ENCODE results near the gene TRPC4.

Gene TRPC4

DNA sequence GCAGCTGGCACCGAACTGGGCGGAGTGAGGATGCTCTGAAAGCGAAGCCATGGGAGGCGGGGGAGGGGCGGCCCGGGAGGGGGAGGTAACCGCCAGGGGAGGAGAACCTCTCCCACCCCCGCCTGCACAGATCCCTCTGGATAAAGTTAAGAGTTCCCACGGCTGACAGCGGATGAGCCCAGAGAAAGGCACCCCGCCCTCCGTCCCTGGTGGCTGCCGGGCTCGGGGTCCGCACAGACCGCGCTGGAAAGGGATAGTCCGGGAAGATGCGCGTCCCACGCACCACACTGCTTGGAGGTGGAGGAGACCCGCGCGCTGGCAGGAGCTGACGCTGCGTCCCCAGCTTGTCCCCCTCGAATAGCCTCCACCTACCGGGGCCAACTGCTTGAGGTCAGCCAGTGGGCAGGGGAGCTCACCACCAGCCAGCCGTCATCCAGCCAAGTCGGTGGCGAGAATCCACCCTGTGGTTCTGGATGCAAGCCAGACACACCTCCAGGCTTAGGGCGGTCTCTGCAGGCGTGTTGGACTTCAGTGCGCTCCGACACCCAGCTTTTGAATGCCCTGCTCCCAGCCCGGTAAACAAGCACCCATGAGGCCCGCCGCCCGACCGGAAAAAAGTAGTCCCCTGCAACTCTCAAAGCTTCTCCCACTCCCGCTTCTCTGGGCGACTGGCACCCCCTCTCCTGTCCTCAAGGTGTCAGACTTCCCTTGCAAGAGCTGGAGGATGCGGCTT lies at the start of gene TRPC4:
TRPC4 (minus strand) TSS at position 17 of the 733 bp plus-strand sequence. CDS start 86,439 bp downstream, outside the sequence.
- DNase-seq, result peak; percentile 60

DNA sequence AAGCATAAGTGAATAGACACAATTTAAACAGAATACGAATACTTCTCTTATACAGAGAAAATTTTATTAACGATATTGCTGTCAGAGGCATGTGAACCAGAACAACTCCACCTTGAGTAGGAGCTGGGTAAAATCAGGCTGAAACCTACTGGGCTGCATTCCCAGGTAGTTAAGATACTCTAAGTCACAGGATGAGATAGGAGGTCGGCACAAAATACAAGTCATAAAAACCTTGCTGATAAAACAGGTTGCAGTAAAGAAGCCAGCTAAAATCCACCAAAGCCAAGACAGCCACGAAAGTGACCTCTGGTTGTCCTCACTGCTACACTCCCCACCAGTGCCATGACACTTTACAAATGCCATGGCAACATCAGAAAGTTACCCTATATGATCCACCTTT lies 49.2 kb upstream of the TRPC4 start:
- no peak for DNase-seq

DNA sequence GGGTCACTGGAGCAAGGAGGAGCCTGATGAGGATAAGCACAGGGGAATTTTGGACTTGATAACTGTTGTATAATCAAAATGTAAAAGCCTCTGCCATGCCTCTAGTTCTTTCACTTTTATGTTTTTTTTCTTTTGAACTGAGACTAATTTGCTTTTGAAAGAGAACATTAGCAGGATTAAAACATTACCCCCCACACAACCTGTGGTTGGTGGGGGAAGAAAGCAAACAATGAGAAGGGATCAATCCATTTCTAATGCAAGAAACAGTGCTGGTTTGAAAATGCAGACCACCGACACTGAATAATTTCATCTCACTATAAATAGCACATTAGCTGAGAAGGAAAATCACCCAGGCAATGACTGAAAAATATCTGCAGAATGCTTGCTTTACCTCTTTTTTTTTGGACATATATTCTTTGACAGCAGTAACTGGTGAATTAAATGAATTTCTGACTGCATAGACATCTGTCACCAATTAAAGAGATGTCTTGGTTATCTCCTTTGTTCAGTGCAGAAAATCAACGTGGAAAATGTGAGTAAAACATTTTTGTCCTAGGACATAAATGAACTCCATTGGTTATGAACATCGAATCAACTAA lies 48.6 kb upstream of the TRPC4 start:
- no peak for DNase-seq

DNA sequence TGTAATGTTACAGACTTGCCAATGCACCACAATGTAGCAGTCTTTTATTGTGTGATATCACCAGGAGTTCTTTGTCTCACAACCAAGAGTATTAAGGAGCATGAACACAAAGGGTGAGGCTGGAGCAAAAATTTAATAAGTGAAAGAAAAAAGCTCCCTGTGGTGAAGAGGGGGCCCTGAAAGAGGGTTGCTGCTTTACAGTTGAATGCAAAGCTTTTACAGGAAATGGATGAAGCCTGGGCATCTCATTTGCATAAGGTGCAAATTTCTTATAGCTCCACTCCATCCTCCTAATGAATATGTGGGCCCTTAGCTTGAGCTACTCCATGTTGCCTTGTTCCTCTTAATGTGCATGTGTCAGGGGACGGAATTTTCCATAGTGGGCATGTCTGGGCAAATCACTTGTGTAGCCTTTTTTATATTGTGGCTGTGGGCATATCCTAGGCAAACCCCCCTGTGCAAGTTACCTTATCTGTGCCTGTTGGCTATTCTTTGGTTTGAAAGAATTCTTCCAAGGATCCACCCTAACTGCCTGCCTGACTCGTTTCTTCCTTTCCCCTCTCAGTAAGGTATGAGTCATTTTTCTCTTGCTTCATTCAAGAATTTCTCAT lies 45.3 kb upstream of the TRPC4 start:
- DNase-seq, result no peak

DNA sequence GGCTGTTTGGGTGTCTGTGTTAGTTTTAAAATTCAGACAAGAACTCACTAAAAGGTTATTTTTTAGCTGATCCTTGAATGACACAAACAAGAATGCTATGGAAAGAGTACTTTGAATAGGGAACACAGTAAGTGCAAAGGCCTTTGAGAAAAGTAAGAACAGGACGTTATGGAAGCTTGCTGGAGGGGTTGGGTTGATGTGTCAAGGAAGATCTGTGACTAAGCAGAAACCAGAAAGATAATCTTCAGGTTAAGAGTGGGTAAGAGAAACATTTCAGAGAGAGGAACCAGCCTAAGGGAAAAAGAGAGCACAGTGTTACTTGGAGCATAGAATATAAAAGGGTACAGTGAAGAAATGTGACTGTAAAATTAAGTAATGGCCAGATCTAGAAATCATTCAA lies 41.2 kb upstream of the TRPC4 start:
- DNase-seq, result no peak

DNA sequence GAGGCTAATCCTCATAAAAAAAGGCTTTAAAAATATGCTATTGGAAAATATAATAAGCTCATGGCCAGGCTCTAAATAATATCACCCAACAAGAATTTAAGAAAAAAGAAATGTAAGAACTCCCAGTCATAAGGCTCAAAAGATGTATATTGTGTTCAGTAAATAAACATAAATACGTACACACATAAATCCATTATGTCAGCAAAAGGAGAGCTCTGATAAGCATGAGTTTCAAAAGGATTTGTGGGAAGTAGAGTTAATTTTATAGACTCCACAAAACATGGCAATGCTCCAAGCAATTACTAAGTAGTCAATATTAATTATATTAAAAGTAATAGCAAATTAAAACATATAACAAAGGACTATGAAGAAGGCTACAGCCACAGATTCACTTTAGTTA lies 37.3 kb upstream of the TRPC4 start:
- no peak for DNase-seq

DNA sequence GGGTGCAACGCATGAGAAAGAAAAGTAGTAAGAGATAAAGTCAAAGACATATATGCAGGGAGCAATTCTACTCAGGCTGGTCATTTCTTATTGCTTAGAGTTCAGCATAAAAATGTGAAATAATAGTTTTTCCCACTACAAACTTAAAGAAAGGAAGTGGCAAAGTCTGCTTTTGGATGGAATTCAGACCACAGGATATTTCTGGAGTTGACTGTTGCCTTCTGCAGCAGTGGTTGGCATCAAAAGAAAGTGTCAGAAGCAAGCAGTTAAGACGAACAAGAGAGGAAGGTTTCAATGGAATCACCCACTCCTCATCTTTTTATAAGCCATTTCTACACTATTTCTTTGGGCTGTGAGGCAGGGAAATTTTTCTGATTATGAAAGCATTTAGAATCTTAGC lies 36.2 kb upstream of the TRPC4 start:
- DNase-seq, result no peak

DNA sequence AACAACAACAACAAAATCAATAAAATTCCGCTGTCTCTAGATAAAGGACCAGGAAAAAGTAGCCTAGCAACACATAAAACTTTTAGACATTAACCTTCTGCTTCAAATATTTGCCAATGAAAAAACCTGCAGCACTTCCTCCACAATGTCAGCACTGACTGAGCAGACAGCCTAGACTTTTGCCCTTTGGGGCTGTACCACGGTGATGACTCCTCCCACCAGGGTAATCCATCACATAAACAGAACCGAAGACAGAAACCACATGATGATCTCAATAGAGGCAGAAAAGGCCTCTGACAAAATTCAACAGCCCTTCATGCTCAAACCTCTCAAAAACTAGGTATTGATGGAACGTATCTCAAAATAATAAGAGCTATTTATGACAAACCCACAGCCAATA lies 30.2 kb upstream of the TRPC4 start:
- DNase-seq, result no peak

DNA sequence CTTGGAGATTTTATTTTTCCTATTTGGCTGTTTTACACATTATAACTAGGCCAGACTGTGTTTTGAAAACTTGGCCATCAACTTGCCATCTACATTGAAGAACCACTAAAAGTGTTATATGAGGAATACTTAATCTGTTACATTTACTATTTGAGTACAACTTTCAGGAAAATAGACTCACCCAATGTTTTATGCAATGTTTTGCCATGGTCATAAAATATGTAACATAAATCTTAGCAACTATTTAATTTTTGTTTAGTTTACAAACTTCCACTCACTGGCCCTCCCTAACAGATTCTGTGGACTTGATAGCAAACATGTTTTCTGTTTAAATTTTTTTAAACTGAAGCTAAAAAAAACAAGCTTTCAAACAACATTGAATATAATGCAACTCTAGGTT lies 23.7 kb upstream of the TRPC4 start:
- DNase-seq, result no peak

DNA sequence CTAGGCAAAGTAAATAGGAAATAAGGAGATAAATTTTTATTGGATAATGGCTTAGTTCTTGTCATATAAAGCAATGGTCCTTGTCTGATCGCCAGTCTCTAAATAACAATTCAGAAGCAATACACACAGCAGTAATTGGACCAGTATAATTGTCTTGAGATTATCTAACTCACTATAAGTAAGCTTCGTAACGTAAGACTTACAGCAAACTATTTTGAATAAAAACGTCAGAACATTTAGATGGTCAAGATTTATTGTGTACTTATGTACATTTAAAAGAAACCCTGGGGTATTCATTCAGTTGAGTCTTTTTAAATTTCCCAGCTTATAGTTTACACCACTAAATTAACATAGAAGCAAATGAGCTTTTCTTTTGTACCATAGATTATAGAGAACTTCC lies 20.2 kb upstream of the TRPC4 start:
- no peak for DNase-seq

DNA sequence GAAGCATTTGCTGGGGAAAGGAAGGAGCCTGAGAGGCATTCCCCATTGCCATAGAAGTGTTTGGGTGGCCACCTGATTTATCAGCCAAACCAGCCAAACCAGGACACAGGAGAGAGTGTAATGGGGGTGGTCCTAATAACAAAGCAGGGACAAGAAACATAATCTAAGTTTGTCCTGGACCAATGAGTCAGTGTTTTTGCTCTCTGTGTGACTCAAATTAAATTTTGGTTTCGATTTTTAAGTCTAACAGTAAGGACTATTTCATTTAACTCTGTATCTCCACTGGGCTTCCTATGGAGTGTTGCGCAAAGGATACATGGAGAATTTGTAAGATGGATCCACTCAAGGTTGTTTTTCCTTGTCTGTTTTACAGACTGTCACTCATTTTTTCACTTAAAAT lies 19.5 kb upstream of the TRPC4 start:
- DNase-seq, result no peak

DNA sequence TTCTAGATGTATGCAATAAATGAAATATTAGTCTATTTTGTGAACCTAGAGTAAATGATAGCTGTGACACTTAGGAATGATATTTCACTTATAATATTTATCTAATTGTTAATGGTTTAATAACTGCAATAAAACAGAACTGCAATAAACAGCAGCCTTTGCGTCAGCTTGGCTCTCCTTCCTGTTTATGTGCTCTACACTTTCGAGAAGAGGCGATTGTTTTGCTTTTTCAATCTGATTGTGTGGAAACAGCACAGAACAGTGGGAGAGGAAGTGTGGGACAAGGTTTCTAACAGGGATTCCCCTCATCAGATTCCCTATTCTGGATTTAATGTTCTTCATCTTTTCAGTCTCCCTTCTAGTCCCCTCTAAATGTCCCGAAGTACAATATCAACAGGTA lies 17.3 kb upstream of the TRPC4 start:
- DNase-seq, result no peak

DNA sequence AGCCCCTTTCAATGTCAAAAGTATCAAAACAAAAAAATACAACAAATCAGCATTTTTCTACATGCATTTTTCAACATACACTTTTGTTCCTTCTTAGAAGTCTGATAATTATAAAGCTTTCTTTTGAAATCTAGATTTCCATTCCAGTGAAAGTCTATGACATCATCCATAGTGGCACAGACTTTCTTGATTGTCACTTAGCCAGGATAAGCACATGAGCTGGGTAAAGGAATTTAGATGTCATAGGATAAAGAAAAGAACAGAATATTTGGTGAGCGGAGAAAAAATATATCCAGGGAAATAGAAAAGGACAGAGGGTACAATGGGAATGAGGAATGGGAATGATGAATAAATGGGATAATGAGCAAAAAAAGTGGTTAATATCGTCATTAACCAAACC lies 15.1 kb upstream of the TRPC4 start:
- DNase-seq, result no peak

DNA sequence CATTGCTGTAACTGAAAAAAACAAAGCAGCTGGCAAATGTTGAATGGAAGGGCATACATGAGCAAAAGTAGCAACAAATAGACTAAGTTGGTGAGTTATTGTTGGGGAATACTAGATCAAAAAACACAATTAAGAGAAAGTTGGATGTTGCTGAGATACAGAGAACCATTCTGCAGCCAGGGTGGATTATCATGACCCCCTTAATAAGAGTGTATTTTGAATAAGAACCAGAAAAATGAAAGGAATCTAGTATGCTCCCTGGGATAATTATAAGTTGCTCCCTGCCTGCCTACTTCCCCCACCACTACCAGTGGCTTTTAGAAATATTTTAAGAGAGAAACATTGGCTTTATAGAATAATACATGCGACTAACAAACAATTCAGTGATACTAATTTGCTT lies 14.5 kb upstream of the TRPC4 start:
- DNase-seq, result no peak

DNA sequence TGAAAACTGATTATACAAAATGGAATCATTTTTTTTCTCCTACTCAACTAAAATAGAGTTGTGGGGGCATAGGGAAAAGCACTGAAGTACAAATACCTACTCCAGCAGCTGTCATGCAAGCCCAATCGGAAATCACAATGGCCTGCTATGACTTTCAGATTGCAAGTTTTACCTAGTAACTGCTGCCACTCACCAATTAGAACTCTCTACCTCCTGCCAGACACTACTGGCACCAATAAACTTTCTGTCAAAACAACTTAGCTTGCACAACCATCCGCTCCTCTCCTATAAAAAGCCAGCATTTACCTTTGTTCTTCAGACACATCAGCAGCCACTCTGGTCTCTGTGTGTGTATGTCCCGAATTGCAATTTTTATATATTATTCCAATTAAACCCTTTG lies 9.3 kb upstream of the TRPC4 start:
- DNase-seq, result no peak

DNA sequence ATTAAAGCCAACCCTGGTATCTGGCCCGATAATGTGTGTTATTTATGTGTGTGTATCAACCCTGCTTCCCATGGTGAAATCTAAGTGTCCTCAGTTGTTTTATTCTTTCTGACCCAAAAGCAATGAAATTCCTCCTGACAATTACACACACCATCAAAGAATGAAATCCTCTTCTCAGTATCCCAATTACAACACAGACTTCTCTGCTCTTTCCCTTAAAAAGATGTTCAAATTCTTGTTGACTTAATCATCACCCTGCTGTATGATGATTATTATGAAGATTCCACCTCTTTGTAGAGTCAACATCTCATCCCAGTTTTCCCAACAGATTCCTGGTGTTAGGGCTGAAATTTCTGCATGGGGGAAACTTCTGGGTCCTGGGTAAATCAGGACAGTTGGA lies 8.9 kb upstream of the TRPC4 start:
- DNase-seq, result no peak

DNA sequence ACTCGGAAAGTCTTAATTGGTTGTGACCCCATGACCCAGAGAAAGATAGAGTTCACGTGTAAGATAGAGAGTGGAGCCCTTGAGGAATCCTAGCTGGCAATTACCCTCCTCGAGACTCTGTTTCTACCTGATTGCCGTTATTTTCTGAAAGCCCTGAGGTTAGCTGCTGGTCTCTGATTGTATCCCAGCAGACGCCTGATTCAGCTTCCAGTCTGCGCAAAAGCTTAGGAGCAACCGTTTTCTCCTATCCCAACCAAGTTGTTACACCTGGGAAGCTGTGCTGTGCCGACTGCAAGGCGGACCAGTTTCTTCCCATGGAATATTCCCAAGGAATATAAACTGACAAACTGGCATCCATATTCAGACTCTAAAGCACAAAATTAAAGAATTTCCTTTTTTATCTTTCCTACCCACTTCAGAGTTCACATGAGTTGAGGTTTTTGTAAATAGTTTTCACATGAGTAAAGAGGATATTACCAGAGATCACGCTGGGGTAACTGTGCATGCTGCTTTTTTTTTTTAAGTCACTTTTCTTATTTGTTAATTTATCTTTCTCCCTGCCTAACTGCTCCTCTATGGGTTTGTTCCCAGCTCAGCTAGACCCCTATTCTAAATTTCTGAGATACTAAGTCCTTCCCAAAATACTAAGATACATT lies 1.5 kb upstream of the TRPC4 start:
- DNase-seq, result no peak

DNA sequence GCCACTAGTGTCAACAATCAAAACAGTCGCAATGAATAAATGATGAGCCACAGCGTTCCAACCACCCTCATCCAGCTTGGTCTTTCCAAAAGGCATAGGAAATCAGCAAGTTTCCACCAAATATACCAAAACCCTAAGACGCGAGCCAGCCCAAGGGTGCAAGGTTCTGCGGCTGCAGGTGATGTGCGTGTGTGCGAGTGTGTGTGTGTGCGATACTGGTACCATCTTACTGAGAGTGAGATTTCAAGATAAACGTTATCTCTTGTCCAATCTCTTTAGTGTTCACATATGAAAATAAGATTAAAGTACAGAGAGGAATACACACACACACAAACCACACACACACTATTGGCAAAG lies 895 bp upstream of the TRPC4 start:
- no peak for DNase-seq

DNA sequence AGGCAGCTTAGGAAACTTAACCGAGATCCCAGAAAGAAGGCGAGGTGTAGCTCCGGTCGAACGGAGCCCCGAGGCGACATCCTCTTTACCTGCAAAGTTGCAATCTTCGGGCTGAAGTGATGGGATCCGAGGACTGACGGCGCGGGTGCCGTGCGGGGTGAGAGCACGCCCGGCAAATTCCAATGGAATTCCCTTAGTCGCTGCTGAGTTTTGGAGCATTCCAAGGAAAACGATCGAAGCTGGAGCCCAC lies 141 bp downstream of the TRPC4 start:
- DNase-seq, result no peak

DNA sequence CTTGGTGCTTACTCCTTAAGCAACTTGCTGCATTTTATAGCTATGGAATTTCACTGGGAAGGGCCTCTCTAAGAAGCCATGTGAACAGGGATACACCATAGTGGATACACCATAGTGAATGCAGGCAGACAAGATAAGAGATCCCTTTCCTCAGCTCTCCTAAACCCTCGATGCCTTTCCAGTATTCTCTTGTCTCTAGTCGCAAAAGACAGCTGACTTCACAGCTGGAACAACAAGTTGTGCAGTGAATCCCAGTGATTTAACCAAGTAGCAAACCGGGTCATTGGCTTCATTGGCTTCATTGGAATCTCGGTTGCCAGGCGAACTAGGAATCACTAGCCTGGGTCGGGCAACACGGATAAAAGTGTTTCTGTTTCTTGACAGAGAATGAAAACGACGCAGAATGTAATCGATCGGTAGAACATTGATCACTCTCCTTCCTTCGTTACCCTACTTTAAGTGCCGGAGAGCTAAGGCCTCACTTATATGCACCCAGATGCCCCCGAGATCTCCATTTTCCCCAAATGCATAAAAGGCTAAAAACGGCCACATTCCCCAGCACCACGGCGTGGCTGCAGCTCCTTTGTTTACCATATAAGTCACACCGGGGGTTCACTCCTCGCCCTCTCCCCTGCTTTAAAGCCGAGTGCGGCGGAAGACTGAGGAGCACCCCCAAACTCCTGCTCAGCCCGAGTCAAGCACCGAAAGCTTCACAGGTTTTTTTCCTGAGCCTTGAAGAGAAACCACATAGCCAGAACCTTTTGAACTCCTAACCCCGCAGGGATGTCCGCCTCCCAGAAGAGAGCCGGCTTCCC lies 674 bp downstream of the TRPC4 start:
- DNase-seq, result peak; percentile 24

DNA sequence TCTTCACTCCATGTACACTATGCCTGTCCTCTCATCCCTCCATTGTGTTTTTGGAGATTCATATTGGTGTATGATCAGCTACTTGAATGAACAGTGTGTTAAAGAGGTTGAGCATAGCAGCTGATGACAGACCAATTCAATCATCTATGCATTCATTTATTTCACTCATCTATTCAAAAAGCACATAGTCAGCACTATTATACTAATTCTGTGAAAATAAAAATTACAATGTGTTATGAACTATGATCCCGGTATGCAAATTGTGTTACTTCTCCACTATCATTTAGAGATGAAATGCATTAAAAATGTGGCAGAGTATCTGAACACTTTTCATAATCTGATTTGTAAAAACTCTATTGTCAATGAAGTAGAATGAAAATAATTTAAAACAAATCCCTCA lies 5.9 kb downstream of the TRPC4 start:
- no peak for DNase-seq

DNA sequence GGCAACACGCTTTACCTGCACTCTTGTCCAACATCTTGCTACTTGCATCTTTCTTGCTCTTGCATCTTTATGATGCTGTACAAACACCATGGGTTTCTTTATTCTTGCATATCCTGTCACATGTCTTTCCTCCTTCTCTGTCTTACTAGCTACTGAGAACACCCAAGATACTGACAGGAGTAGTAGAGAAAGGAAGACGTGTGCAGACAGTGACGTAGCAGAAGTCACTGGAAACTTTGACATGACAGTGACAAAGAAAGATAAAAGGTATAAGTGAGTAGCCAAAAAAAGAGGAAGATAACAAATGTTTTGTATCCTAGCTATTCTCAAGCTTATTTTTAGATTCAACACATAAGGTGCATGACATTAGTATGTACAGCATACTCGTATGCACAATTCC lies 34.2 kb downstream of the TRPC4 start:
- DNase-seq, result no peak

DNA sequence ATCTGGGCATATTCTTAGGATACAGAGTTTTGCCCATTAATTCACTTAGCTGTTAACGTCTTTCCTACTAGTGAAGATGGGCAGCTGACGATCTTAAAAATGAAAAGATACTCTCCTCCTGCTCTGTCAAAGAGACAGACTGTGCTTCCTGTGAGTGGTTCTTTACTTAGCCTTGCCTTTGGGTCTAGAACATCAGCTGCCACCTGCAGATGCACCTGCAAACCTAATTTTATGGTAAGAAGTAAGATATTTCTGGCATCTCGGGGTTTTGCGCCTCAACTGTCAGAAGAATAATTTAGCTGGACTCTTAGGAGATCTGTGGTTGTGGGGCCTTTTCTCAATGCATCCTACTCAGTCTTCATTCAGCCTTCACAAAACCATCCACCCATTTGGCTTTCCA lies 36.2 kb downstream of the TRPC4 start:
- no peak for DNase-seq

DNA sequence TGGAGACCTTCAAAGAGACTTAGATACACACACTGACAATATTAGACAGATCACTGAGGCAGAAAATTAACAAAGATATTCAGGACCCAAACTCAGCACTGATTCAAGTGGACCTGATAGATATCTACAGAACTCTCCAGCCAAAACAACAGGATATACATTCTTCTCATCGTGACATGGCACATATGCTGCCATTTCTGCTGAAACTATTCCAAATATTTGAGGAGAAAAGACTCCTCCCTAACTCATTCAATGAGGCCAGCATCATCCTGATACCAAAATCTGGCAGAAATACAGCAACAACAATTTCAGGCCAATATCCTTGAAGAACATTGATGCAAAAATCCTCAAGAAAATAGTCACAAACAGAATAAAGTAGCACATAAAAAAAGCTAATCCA lies 53.3 kb downstream of the TRPC4 start:
- DNase-seq, result no peak

All from femur (tissue), 1 donor.